ENCODE data around the gene DEFB131B. TPM values are rescaled to one million over a fixed set of nuclear protein-coding genes. Genes with fewer than 3 reads are reported as not detected.

Gene DEFB131B
- polyA plus RNA-seq, 3 donors = not detected

Other genes starting within 250 kb of the DEFB131B start
- not detected for gene DEFB108B, start 45.3 kb upstream of the DEFB131B start, polyA plus RNA-seq
- 1 to 10 TPM; 1.5 to 2.2 (median 1.7) TPM for gene XNDC1N, start 50.1 kb downstream of the DEFB131B start, polyA plus RNA-seq
- 10 to 100 TPM in 2 of 3 donors, 1 to 10 TPM in 1; 7.5 to 21.8 (median 18.4) TPM for gene RNF121, start 50.6 kb downstream of the DEFB131B start, polyA plus RNA-seq
- 10 to 100 TPM in 1 of 3 donors, 1 to 10 TPM in 2; 3.0 to 14.1 (median 4.7) TPM for gene IL18BP, start 120.5 kb downstream of the DEFB131B start, polyA plus RNA-seq
- 100 to 1,000 TPM in 1 of 3 donors, 10 to 100 TPM in 2; 79.0 to 132 (median 90.3) TPM for gene NUMA1, start 202.1 kb downstream of the DEFB131B start, polyA plus RNA-seq
- gene LRRC51, start 202.4 kb downstream of the DEFB131B start, polyA plus RNA-seq = 1 to 10 TPM; 4.3 to 6.9 (median 6.0) TPM
- gene LAMTOR1, start 224.8 kb downstream of the DEFB131B start, polyA plus RNA-seq = 100 to 1,000 TPM in 2 of 3 donors, 10 to 100 TPM in 1; 71.4 to 181 (median 165) TPM
- gene TOMT, start 227.5 kb downstream of the DEFB131B start, polyA plus RNA-seq = not detected
- gene ANAPC15, start 234.2 kb downstream of the DEFB131B start, polyA plus RNA-seq = 10 to 100 TPM; 26.8 to 46.9 (median 42.3) TPM